GM12878 (cell line): ENCODE measurements around the gene LRRC15. TPM values are rescaled to one million over a fixed set of nuclear protein-coding genes. Genes with fewer than 3 reads are reported as not detected.

ENCODE experiments used
- ATAC-seq: fragments of 200-7000 bp; cut with Tn5 transposase; 3 replicates; pipeline ENCODE4 v1.9.1; 2020; ENCODE audit warnings: mild to moderate bottlenecking, moderate library complexity
- BruUV-seq: library from RNA; stranded (reverse); fragments of 400-500 nt; replicated peaks from 2 replicates; lab custom pipeline; 2021; lab: Mats Ljungman, UMichigan
- CTCF ChIA-PET: fragments of 300-600 bp; sonication (Branson Sonifier 250); formaldehyde crosslinking; extraction: SDS; loops from one replicate; lab custom pipeline; 2021; ENCODE audit warnings: inconsistent platforms; lab: Yijun Ruan, JAX
- POLR2A ChIA-PET: fragments of 350-600 bp; formaldehyde crosslinking; extraction: SDS; loops from one replicate; lab custom pipeline; 2021; ENCODE audit warnings: inconsistent platforms; lab: Charles Lee
- RAD21 ChIA-PET: fragments of 300-600 bp; sonication (Branson Sonifier 250); formaldehyde crosslinking; loops from one replicate; lab custom pipeline; 2023; ENCODE audit warnings: antibody characterized with exemption; ENCODE audit not compliant: unreplicated experiment; lab: Charles Lee
- SMC1A ChIA-PET: fragments of 300-600 bp; sonication (Branson Sonifier 250); formaldehyde crosslinking; loops from one replicate; lab custom pipeline; 2023; ENCODE audit not compliant: unreplicated experiment, uncharacterized antibody; lab: Charles Lee
- DNase-seq: peaks from one replicate; pipeline ENCODE4 v3.0.0-alpha.2; 2011; ENCODE audit warnings: low read depth, low spot score
- FAIRE-seq: peaks from 3 replicates; lab custom pipeline; 2011; peaks lifted over from hg19 to GRCh38; lab: Jason Lieb, UNC
- H2AFZ ChIP-seq: 2 replicates; pipeline ENCODE4 v1.6.0; 2011; ENCODE audit warnings: low read depth, low read length, control low read depth; ENCODE audit not compliant: control insufficient read depth
- H3K27ac ChIP-seq: 2 replicates; pipeline ENCODE4 v1.5.1; 2011; ENCODE audit warnings: control low read depth; ENCODE audit not compliant: control insufficient read depth, insufficient read depth
- H3K27me3 ChIP-seq, 2 experiments: replicated peaks in 1 of 2; 2 replicates each; pipeline versions ENCODE4 v1.6.0 to v1.6.1; 2011; ENCODE audit warnings: low read length in 1 of 2; ENCODE audit not compliant: control insufficient read depth in 2 of 2, insufficient read depth in 2 of 2
- H3K36me3 ChIP-seq, 2 experiments: 2 replicates each; pipeline ENCODE4 v1.5.1; 2011; ENCODE audit warnings: low read length in 1 of 2; ENCODE audit not compliant: control insufficient read depth in 2 of 2, insufficient read depth in 2 of 2
- H3K4me1 ChIP-seq: 2 replicates; pipeline ENCODE4 v1.6.1; 2011; ENCODE audit warnings: mild to moderate bottlenecking, low read length, moderate library complexity, mixed read lengths; ENCODE audit not compliant: control insufficient read depth, insufficient read depth
- H3K4me2 ChIP-seq: 2 replicates; pipeline ENCODE4 v1.6.0; 2011; ENCODE audit warnings: control low read depth; ENCODE audit not compliant: control insufficient read depth, insufficient read depth
- H3K4me3 ChIP-seq: fragments of 200-600 bp; sonication (generic); 2 replicates; pipeline ENCODE4 v1.5.1; 2016
- H3K79me2 ChIP-seq: 2 replicates; pipeline ENCODE4 v1.6.0; 2011; ENCODE audit warnings: low read length; ENCODE audit not compliant: control insufficient read depth, insufficient read depth
- H3K9ac ChIP-seq: 2 replicates; pipeline ENCODE4 v1.8.0; 2011; ENCODE audit warnings: low read length, control low read depth, mixed read lengths; ENCODE audit not compliant: control insufficient read depth, insufficient read depth
- H3K9me3 ChIP-seq: replicated peaks from 3 replicates; pipeline ENCODE4 v1.5.1; 2011; ENCODE audit warnings: mild to moderate bottlenecking, low read length; ENCODE audit not compliant: control insufficient read depth, insufficient read depth
- H4K20me1 ChIP-seq: 2 replicates; pipeline ENCODE4 v1.6.0; 2011; ENCODE audit not compliant: control insufficient read depth, insufficient read depth
- EP300 ChIP-seq, 2 experiments: fragments of 150-350 bp in 1 of 2; IDR thresholded peaks; 2 replicates each; pipeline ENCODE4 v1.6.1; 2011 to 2012; ENCODE audit warnings: low read depth in 2 of 2, low read length in 2 of 2, borderline replicate concordance in 1 of 2, improper control_type of control experiment in 1 of 2, inconsistent platforms in 1 of 2; ENCODE audit not compliant: control insufficient read depth in 1 of 2
- GATAD2B ChIP-seq: fragments of 450-650 bp; conservative IDR thresholded peaks from 2 replicates; pipeline ENCODE4 v1.6.1; 2017; ENCODE audit warnings: low read depth, mild to moderate bottlenecking, moderate library complexity
- JUND ChIP-seq: IDR thresholded peaks from 2 replicates; pipeline ENCODE4 v1.6.1; 2012; ENCODE audit warnings: low read depth, mild to moderate bottlenecking, low read length, improper control_type of control experiment, moderate library complexity
- KLF5 ChIP-seq: fragments of 450-650 bp; IDR thresholded peaks from 2 replicates; pipeline ENCODE4 v1.6.1; 2014; ENCODE audit warnings: mild to moderate bottlenecking; ENCODE audit not compliant: partially characterized antibody
- NR2F1 ChIP-seq: fragments of 450-650 bp; conservative IDR thresholded peaks from 2 replicates; pipeline ENCODE4 v1.6.1; 2017; ENCODE audit warnings: mild to moderate bottlenecking
- SMC3 ChIP-seq: IDR thresholded peaks from 2 replicates; pipeline ENCODE4 v1.6.1; 2011; ENCODE audit warnings: low read length, improper control_type of control experiment, borderline replicate concordance
- SPI1 ChIP-seq: IDR thresholded peaks from 2 replicates; pipeline ENCODE4 v1.6.1; 2011; ENCODE audit warnings: low read depth, mild to moderate bottlenecking, low read length, moderate library complexity, borderline replicate concordance; ENCODE audit not compliant: insufficient read depth
- TBL1XR1 ChIP-seq: IDR thresholded peaks from 2 replicates; pipeline ENCODE4 v1.6.1; 2012; ENCODE audit warnings: low read depth, low read length, improper control_type of control experiment
- YY1 ChIP-seq: IDR thresholded peaks from 2 replicates; pipeline ENCODE4 v1.6.1; 2011; ENCODE audit warnings: low read depth, mild to moderate bottlenecking, low read length
- WGBS: methylation state at CpG from one replicate; pipeline ENCODE4 v1.1.6; 2016; ENCODE audit warnings: low lambda C conversion rate; ENCODE audit not compliant: insufficient replicate concordance, insufficient coverage; ENCODE audit errors: missing lambda C conversion rate; 5-methylcytosine and 5-hydroxymethylcytosine counted together
- in situ Hi-C: fragments of 300-500 bp; cut with MboI; formaldehyde crosslinking; loops from 9 replicates; pipeline ENCODE4 v1.14.3; 2018; ENCODE audit warnings: mixed read lengths
- intact Hi-C: fragments of 100-400 bp; cut with micrococcal nuclease; formaldehyde crosslinking; loops from one replicate; pipeline ENCODE4 v1.14.2; 2022; ENCODE audit not compliant: unreplicated experiment
- polyA plus RNA-seq, 11 experiments: library from polyadenylated mRNA; depleted of rRNA in 4 of 11; unstranded in 6 of 11; stranded (reverse) in 5 of 11; fragments of >200 nt; fragmentation: Nextera tagmentation in 4 of 11; fragmentation: Illumina TruSeq in 1 of 11; extraction: Ambion mirVana in 4 of 11; extraction: Trizol in 1 of 11; gene quantifications; 1 replicate in 1 of 11; 2 replicates in 10 of 11; pipeline versions ENCODE4 v1.2.1 to v1.2.3, GENCODE V29; 2011 to 2016; ENCODE audit warnings: inconsistent platforms in 2 of 11, missing spikeins in 2 of 11, low read depth in 1 of 11
- total RNA-seq, 4 experiments: library from RNA; depleted of rRNA in 3 of 4; stranded (reverse); fragments of >200 nt in 3 of 4; fragmentation: Illumina TruSeq in 1 of 4; extraction: Trizol in 1 of 4; gene quantifications; 2 replicates each; pipeline versions ENCODE4 v1.2.1 to v1.2.3, GENCODE V29; 2013 to 2021
- TF ChIP-seq, protein P1 (sequence below): fragments of 450-650 bp; formaldehyde crosslinking; IDR thresholded peaks from 2 replicates; pipeline ENCODE4 v1.4.0; 2020; ENCODE audit warnings: mild to moderate bottlenecking, moderate library complexity
- TF ChIP-seq, protein P2 (sequence below), 3 experiments: IDR thresholded peaks in 2 of 3; conservative IDR thresholded peaks in 1 of 3; 2 replicates each; pipeline ENCODE4 v1.5.1; 2011; ENCODE audit warnings: low read depth in 3 of 3, low read length in 3 of 3, mild to moderate bottlenecking in 3 of 3, control low read depth in 2 of 3, moderate library complexity in 2 of 3, inconsistent platforms in 1 of 3, mixed read lengths in 1 of 3; ENCODE audit not compliant: control insufficient read depth in 2 of 3, insufficient read depth in 1 of 3; ENCODE audit errors: extremely low read depth in 1 of 3
- TF ChIP-seq, protein P3 (sequence below): fragments of 450-650 bp; IDR thresholded peaks from 2 replicates; pipeline ENCODE4 v1.6.1; 2017; ENCODE audit warnings: low read depth, mild to moderate bottlenecking, moderate library complexity
- TF ChIP-seq, protein P4 (sequence below): IDR thresholded peaks from 2 replicates; pipeline ENCODE4 v1.6.1; 2012; ENCODE audit warnings: low read depth, low read length, improper control_type of control experiment

Gene LRRC15
- total and polyA plus RNA-seq, 10 of the 15 experiments (the other 5 are each of a cell fraction or from before 2014, with no cell fraction given) = not detected

DNA sequence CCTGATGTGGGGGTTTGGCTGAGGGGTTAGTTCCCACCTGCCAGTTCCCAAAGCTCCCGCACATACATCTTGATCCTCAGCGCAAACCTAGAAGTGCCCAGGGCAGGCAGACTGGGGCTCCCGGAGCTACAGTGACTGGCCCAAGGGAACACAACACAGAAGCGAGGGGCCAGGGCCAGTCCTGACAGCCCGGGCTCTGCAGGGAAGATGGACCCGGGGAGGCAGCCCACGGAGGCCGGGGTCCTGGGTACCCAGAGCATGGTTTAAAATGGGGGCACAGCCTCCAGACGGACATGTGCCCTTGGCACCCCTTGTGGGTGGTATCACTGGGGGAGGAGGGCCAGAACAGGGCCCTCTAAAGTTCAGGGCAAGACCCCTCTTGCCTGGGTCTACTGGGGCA, 23.5 kb downstream of the LRRC15 start (continued):
- TF ChIP-seq, protein P1, sequence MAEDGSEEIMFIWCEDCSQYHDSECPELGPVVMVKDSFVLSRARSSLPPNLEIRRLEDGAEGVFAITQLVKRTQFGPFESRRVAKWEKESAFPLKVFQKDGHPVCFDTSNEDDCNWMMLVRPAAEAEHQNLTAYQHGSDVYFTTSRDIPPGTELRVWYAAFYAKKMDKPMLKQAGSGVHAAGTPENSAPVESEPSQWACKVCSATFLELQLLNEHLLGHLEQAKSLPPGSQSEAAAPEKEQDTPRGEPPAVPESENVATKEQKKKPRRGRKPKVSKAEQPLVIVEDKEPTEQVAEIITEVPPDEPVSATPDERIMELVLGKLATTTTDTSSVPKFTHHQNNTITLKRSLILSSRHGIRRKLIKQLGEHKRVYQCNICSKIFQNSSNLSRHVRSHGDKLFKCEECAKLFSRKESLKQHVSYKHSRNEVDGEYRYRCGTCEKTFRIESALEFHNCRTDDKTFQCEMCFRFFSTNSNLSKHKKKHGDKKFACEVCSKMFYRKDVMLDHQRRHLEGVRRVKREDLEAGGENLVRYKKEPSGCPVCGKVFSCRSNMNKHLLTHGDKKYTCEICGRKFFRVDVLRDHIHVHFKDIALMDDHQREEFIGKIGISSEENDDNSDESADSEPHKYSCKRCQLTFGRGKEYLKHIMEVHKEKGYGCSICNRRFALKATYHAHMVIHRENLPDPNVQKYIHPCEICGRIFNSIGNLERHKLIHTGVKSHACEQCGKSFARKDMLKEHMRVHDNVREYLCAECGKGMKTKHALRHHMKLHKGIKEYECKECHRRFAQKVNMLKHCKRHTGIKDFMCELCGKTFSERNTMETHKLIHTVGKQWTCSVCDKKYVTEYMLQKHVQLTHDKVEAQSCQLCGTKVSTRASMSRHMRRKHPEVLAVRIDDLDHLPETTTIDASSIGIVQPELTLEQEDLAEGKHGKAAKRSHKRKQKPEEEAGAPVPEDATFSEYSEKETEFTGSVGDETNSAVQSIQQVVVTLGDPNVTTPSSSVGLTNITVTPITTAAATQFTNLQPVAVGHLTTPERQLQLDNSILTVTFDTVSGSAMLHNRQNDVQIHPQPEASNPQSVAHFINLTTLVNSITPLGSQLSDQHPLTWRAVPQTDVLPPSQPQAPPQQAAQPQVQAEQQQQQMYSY (CRISPR knock-in tag) = no peak

DNA sequence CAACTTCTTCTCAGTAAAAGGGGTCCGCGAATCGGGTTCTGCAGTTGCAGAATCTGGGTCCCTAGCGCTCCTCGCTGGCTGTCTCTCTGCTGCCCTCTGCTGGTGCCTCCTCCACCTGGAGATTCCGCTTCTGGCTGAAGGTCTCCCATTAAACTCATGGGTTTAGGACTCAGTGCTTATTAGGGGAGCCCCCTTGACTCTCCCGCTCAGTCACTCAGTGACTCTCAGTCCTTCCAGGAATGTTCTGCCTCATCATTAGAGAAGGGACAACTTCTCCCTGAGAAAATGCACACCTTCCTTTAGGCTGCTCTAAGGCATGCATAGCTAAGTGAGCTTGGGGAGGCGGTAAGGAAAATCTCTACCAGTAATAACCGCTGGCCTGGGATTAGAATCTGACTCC, 25.5 kb downstream of the LRRC15 start:
- ChIA-PET RAD21 (interaction anchor here (0.7 to 1.7 kb wide), 4 partner anchors 8 to 60 kb away, joined by 3 to 7 read pairs (median 4); no protein-coding TSS in a partner anchor), POLR2A (no interaction called here), SMC1A (interaction anchor here (0.9 to 3.0 kb wide), 11 partner anchors 8 to 241 kb away, joined by 3 to 13 read pairs (median 4); partner anchors contain the start of gene GP5), CTCF (interaction anchor here (0.6 to 5.9 kb wide), 27 partner anchors 9 to 727 kb away, joined by 3 to 64 read pairs (median 5); no protein-coding TSS in a partner anchor)
- H4K20me1 ChIP-seq = no peaks in the 10 kb centered on the region
- no TSS peak for BruUV-seq
- H3K27me3 ChIP-seq = no peaks in the 10 kb centered on the region; a peak in 3 of 4 replicates
- in situ Hi-C loops = no loop called here
- no peaks in the 10 kb centered on the region for H3K36me3 ChIP-seq
- no peak overlapping the region for H3K4me2 ChIP-seq
- DNase-seq = no peak
- no peaks in the 10 kb centered on the region for H3K9me3 ChIP-seq
- FAIRE-seq = no peak
- H3K9ac ChIP-seq = no peak overlapping the region
- no peaks in the 10 kb centered on the region for H3K4me1 ChIP-seq
- no peaks in the 10 kb centered on the region for H3K79me2 ChIP-seq
- intact Hi-C loops = no loop called here
- no peak overlapping the region for H2AFZ ChIP-seq
- 21% methylated on average over 9 of the region's 9 CpGs for WGBS
- peak; percentile 89 for ATAC-seq
- no peak overlapping the region for H3K4me3 ChIP-seq
- H3K27ac ChIP-seq = no peak overlapping the region
- TF ChIP-seq YY1 = peak; percentile 32; the same call in 1 of the 2 replicates
- no peak for TF ChIP-seq KLF5
- TF ChIP-seq GATAD2B = no peak
- peak; percentile 77 for TF ChIP-seq SMC3
- no peak for TF ChIP-seq EP300 (IDR thresholded peaks at IDR 0.05; ENCODE audit: borderline replicate concordance in 1 of 2, control insufficient read depth in 1 of 2, low read depth in 2 of 2, low read length in 2 of 2)
- TF ChIP-seq SPI1 = no peak
- TF ChIP-seq NR2F1 = no peak
- TF ChIP-seq TBL1XR1 = no peak
- TF ChIP-seq, protein P2, sequence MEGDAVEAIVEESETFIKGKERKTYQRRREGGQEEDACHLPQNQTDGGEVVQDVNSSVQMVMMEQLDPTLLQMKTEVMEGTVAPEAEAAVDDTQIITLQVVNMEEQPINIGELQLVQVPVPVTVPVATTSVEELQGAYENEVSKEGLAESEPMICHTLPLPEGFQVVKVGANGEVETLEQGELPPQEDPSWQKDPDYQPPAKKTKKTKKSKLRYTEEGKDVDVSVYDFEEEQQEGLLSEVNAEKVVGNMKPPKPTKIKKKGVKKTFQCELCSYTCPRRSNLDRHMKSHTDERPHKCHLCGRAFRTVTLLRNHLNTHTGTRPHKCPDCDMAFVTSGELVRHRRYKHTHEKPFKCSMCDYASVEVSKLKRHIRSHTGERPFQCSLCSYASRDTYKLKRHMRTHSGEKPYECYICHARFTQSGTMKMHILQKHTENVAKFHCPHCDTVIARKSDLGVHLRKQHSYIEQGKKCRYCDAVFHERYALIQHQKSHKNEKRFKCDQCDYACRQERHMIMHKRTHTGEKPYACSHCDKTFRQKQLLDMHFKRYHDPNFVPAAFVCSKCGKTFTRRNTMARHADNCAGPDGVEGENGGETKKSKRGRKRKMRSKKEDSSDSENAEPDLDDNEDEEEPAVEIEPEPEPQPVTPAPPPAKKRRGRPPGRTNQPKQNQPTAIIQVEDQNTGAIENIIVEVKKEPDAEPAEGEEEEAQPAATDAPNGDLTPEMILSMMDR (IDR thresholded peaks at IDR 0.05 in 2 of 3, conservative IDR thresholded peaks at IDR 0.05 in 1 of 3; ENCODE audit: control insufficient read depth in 2 of 3, extremely low read depth in 1 of 3, insufficient read depth in 1 of 3, low read depth in 3 of 3, low read length in 3 of 3) = peak; percentile 84 to 97 (median 91)
- TF ChIP-seq, protein P3, sequence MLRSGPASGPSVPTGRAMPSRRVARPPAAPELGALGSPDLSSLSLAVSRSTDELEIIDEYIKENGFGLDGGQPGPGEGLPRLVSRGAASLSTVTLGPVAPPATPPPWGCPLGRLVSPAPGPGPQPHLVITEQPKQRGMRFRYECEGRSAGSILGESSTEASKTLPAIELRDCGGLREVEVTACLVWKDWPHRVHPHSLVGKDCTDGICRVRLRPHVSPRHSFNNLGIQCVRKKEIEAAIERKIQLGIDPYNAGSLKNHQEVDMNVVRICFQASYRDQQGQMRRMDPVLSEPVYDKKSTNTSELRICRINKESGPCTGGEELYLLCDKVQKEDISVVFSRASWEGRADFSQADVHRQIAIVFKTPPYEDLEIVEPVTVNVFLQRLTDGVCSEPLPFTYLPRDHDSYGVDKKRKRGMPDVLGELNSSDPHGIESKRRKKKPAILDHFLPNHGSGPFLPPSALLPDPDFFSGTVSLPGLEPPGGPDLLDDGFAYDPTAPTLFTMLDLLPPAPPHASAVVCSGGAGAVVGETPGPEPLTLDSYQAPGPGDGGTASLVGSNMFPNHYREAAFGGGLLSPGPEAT = no peak
- no peak for TF ChIP-seq JUND
- TF ChIP-seq, protein P4, sequence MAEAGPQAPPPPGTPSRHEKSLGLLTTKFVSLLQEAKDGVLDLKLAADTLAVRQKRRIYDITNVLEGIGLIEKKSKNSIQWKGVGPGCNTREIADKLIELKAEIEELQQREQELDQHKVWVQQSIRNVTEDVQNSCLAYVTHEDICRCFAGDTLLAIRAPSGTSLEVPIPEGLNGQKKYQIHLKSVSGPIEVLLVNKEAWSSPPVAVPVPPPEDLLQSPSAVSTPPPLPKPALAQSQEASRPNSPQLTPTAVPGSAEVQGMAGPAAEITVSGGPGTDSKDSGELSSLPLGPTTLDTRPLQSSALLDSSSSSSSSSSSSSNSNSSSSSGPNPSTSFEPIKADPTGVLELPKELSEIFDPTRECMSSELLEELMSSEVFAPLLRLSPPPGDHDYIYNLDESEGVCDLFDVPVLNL = no peak
